Heart right ventricle (tissue), 16 donors: ENCODE measurements around the gene ZNF581. TPM values are rescaled to one million over a fixed set of nuclear protein-coding genes. Genes with fewer than 3 reads are reported as not detected.
A peak's percentile ranks its signal among the peaks of the same experiment; 100 is the strongest.

Source experiments
- ATAC-seq, 8 donors: fragments of 200-7000 bp; cut with Tn5 transposase; one replicate each; pipeline ENCODE4 v1.9.1; 2020; ENCODE audit warnings: mild to moderate bottlenecking in 8 of 8, moderate library complexity in 8 of 8, moderate number of reproducible peaks in 1 of 8
- DNase-seq, 2 donors: peaks; one replicate each; pipeline ENCODE4 v3.0.0-alpha.2; 2020
- H3K27ac ChIP-seq, 10 donors: fragments of 200-600 bp; sonication (generic) in 2 of 10; one replicate each; pipeline versions ENCODE4 v1.5.0 to v1.8.0; 2020 to 2022; ENCODE audit warnings: mild to moderate bottlenecking in 3 of 10
- H3K27me3 ChIP-seq, 7 donors: fragments of 200-600 bp; one replicate each; pipeline ENCODE4 v1.8.0; 2021 to 2022; ENCODE audit warnings: mild to moderate bottlenecking in 2 of 7
- H3K36me3 ChIP-seq, 9 donors: fragments of 200-600 bp; sonication (generic) in 1 of 9; one replicate each; pipeline versions ENCODE4 v1.5.0 to v1.8.0; 2020 to 2022; ENCODE audit warnings: mild to moderate bottlenecking in 2 of 9
- H3K4me1 ChIP-seq, 9 donors: fragments of 200-600 bp; sonication (generic) in 1 of 9; one replicate each; pipeline versions ENCODE4 v1.5.0 to v1.8.0; 2020 to 2022; ENCODE audit warnings: mild to moderate bottlenecking in 4 of 9
- H3K4me3 ChIP-seq, 10 donors: fragments of 200-600 bp; sonication (generic) in 2 of 10; one replicate each; pipeline versions ENCODE4 v1.5.0 to v1.8.0; 2020 to 2022; ENCODE audit warnings: mild to moderate bottlenecking in 7 of 10, moderate library complexity in 2 of 10
- H3K9me3 ChIP-seq, 11 donors: fragments of 200-600 bp in 10 of 11; sonication (generic) in 2 of 11; one replicate each; pipeline versions ENCODE4 v1.5.0 to v1.8.0; 2013 to 2022; ENCODE audit warnings: mild to moderate bottlenecking in 2 of 11, control low read depth in 1 of 11, moderate library complexity in 1 of 11
- WGBS, 2 donors: extraction: QIAGEN DNeasy Blood & Tissue Kit; methylation state at CpG; one replicate each; pipeline ENCODE4 v1.1.7; 2013; ENCODE audit warnings: inconsistent platforms in 1 of 2; 5-methylcytosine and 5-hydroxymethylcytosine counted together
- intact Hi-C, 10 donors: fragments of 100-400 bp; cut with DNase I; formaldehyde crosslinking; loops; one replicate each; pipeline versions ENCODE4 v1.11.1 to v1.14.2; 2022
- polyA plus RNA-seq, 2 donors: library from polyadenylated mRNA; stranded (reverse); fragments of 200-250 nt; gene quantifications; one replicate each; pipeline ENCODE4 v1.2.3, GENCODE V29; 2013
- total RNA-seq, 10 donors: library from RNA; stranded (reverse); fragmentation: NEBNext Ultra II Directional in 3 of 10; extraction: Animal tissue kit (Norgen Biotek cat#: 25700) in 3 of 10; gene quantifications; one replicate each; pipeline versions ENCODE4 v1.2.1 to v1.2.4, GENCODE V29; 2021 to 2023
- TF ChIP-seq, protein P1 (sequence below), 9 donors: fragments of 200-600 bp; sonication (generic) in 2 of 9; IDR thresholded peaks; one replicate each; pipeline versions ENCODE4 v1.5.0 to v1.8.0; 2021 to 2022; ENCODE audit warnings: antibody characterized with exemption in 9 of 9, mild to moderate bottlenecking in 5 of 9, moderate library complexity in 1 of 9
- donor health status: Arrhythmogenic right ventricular cardiomyopathy.
- donor health status: ischemic (EF 13 %, LVEDD 7.1; RV severe dilation, severe dysfunction).
- donor health status: healthy with polysubstance abuse.
- donor health status: DM: no; HTN: yes; CAD: no.
- donor health status: DM: no; HTN: no; CAD: no.
- donor health status: ischemic (EF 25% LVEDD 6.9; RV normal size, moderate dysfunction).
- donor health status: ischemic (EF 25% LVEDD 5.7; RV mildly dilated, moderate dysfunction).
- donor health status: healthy.
- donor health status: DM: yes; HTN: yes; CAD: no.
- donor health status: Ischemic cardiomyopathy.
- donor health status: ischemic (EF 35%, LVEDD 5.7; RV mildly dilated, moderate dysfunction).
- donor health status: nonischemic (EF 11% LVEDD 7.7; RV severe dilation, severe dysfunction).
- donor health status: DM: yes; HTN: yes; CAD: no.
- donor health status: PGD.
- donor health status: ischemic (EF 29% LVEDD 5.4; RV normal size, mild dysfunction).
- donor health status: nonischemic (EF 23%, LVEDD 6.1; RV moderate dilation, normal function).

The ZNF581 gene
- total and polyA plus RNA-seq, 12 donors: 4.0 to 15.6 (median 6.5) TPM

DNA sequence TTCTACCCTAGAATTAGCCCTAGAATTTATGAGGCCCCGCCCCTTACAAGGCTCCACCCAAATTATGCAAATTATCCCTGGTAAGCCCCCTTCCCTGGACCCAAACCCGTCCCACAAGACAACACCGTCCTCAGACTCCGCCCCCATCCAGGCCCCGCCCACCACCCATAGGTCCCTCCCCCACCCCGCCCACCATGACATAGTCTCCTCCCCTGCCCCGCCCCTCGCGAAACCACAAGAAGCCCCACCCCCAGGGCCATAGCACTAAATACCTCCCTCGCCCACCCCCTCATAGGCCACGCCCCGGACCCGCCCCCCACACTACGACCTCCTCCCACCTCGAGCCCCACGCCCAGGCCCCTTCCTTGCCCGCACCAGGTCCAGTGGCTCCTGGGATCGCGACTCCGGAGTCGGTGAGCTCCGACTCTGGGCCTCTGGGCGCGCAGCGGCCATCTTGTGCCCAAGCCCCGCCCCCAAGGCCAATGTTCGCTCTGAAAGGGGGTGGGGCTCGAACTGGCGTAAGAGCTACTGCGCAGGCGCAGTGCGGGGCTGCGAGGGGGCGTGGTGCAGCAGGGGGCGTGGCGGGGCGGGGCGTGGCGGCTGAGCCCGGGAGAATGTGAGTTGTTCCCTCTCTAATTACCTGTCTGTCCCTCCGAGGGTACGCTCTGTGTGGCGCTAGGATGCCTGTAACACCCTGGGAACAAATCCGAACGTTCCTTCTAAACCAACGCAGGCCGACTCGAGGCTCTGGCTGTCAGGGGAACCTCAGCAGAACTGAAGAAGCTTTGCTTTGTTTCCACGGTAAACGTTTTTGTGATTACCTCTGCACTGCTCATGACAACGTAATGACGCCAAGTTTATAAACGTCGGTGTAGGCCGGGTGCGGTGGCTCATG lies 19.1 kb upstream of the ZNF581 start, which contains the start of gene ZNF784:
ZNF784 (minus strand) TSS at position 458 of the 895 bp plus-strand sequence; CDS start at position 453, 5 bp downstream.
- H3K9me3 ChIP-seq: no peaks in the 10 kb centered on the region
- WGBS, 2 donors: 1% methylated on average over 51 to 56 of the region's 56 CpGs
- peaks cover 5 to 44% (median 15%) of the 10 kb centered on the region in 9 donors for H3K4me1 ChIP-seq
- H3K36me3 ChIP-seq: peaks cover 0 to 19% (median 7%) of the 10 kb centered on the region in 9 donors
- peak within 1 kb of the TSS; percentile 32 to 63 (median 58) for H3K4me3 ChIP-seq
- ATAC-seq: peak; percentile 92 to 97 (median 95)
- H3K27me3 ChIP-seq: no peaks in the 10 kb centered on the region
- peak; percentile 93 to 95 for DNase-seq
- intact Hi-C loops: loop anchor here in 4 of 10 donors (1.0 to 5.0 kb wide), 5 partner anchors 18 to 112 kb away; partner anchors contain the start of gene FIZ1 (in 1 of the 4)
- TF ChIP-seq, protein P1, sequence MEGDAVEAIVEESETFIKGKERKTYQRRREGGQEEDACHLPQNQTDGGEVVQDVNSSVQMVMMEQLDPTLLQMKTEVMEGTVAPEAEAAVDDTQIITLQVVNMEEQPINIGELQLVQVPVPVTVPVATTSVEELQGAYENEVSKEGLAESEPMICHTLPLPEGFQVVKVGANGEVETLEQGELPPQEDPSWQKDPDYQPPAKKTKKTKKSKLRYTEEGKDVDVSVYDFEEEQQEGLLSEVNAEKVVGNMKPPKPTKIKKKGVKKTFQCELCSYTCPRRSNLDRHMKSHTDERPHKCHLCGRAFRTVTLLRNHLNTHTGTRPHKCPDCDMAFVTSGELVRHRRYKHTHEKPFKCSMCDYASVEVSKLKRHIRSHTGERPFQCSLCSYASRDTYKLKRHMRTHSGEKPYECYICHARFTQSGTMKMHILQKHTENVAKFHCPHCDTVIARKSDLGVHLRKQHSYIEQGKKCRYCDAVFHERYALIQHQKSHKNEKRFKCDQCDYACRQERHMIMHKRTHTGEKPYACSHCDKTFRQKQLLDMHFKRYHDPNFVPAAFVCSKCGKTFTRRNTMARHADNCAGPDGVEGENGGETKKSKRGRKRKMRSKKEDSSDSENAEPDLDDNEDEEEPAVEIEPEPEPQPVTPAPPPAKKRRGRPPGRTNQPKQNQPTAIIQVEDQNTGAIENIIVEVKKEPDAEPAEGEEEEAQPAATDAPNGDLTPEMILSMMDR (IDR thresholded peaks at IDR 0.05): no peak
- peak within 1 kb of the TSS; percentile 85 to 97 (median 92) for H3K27ac ChIP-seq

DNA sequence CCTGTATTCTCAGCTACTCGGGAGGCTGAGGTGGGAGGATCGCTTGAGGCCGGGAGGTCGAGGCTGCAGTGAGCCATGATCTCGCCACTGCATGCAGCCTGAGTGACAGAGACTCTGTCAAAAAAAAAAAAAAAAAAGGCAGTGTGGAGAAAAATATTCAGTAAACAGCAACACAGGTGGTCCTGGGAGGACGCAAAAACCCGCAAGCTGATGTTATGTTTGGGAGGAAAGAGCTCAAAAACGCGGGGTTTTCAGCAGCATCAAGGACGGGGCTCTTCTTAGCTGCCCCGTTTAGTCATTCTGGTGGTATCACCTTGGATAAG lies 18.5 kb upstream of the ZNF581 start:
- ATAC-seq (no peak), DNase-seq (no peak)
- H3K4me3 ChIP-seq: peak overlapping the region; percentile 32 to 63 (median 58)
- TF ChIP-seq, protein P1 (IDR thresholded peaks at IDR 0.05): no peak
- WGBS, 2 donors: 55 to 56% methylated on average over 11 of the region's 11 CpGs
- H3K36me3 ChIP-seq: peaks cover 0 to 19% (median 7%) of the 10 kb centered on the region in 9 donors
- no peaks in the 10 kb centered on the region for H3K27me3 ChIP-seq
- peak overlapping the region in 7 of 10 donors; percentile 85 to 97 (median 94) for H3K27ac ChIP-seq
- H3K4me1 ChIP-seq: peaks cover 5 to 38% (median 15%) of the 10 kb centered on the region in 9 donors
- no peaks in the 10 kb centered on the region for H3K9me3 ChIP-seq
- intact Hi-C loops: loop anchor here in 4 of 10 donors (2.0 to 5.0 kb wide), 4 partner anchors 18 to 113 kb away; no protein-coding TSS in a partner anchor

- Histone ChIP-seq H3K4me1 (peaks cover 5 to 24% (median 15%) of the 10 kb centered on the region in 9 donors), H3K27ac (no peak overlapping the region), H3K9me3 (no peaks in the 10 kb centered on the region), H3K36me3 (peaks cover 0 to 15% (median 7%) of the 10 kb centered on the region in 9 donors), H3K27me3 (no peaks in the 10 kb centered on the region), H3K4me3 (no peak overlapping the region)
- TF ChIP-seq, protein P1 (IDR thresholded peaks at IDR 0.05): no peak
- 89 to 94% methylated on average over 11 of the region's 11 CpGs for WGBS, 2 donors
- ATAC-seq: no peak
- intact Hi-C loops: loop anchor here in 3 of 10 donors (5.0 kb wide), 2 partner anchors 109 to 114 kb away; no protein-coding TSS in a partner anchor
- no peak for DNase-seq
Measured at GRCh38 chr19:55626350-55626749, 17.1 kb upstream of the ZNF581 start.

DNA sequence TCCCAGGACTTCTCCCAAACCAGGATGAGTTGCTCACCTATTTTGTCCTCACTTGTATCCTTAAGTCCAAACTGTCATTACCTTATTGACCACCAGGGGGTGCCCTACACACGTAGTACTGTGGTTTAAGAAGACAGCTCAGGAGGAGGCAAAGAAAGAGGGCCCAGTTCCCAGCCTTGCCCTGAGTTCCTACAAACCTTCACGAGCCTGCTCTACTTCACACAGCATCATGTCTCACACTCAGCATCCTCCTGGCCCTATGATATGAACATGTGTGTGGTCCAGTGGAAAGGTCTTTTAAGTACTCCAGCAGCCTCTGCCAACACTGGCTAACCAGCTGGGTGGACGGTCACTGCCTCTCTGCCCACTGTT lies 11.0 kb upstream of the ZNF581 start:
- Histone ChIP-seq H3K36me3 (no peaks in the 10 kb centered on the region), H3K27me3 (no peaks in the 10 kb centered on the region), H3K4me1 (peaks cover 7 to 37% (median 26%) of the 10 kb centered on the region in 9 donors), H3K27ac (peak overlapping the region in 1 of 10 donors; percentile 31), H3K4me3 (no peak overlapping the region), H3K9me3 (no peaks in the 10 kb centered on the region)
- TF ChIP-seq, protein P1 (IDR thresholded peaks at IDR 0.05): peak; percentile 82 to 94 (median 86)
- ATAC-seq (peak; percentile 27 to 73 (median 49)), DNase-seq (peak in 1 of 2 donors; percentile 92)
- 24 to 28% methylated on average over 3 of the region's 3 CpGs for whole genome bisulfite sequencing, 2 donors
- intact Hi-C loops: loop anchor here in 4 of 10 donors (2.0 to 10.0 kb wide), 5 partner anchors 115 to 488 kb away; partner anchors contain the start of gene TNNT1 (in 1 of the 4)
